ENCODE data around the gene BMF. TPM values are rescaled to one million over a fixed set of nuclear protein-coding genes. Genes with fewer than 3 reads are reported as not detected.

BMF gene
- 0.04 and 0.08 TPM in 2 replicates for total RNA-seq

GRCh38 chr15:40108855-40109735, at the start of gene BMF:
BMF (minus strand) TSS chr15:40108879; CDS start chr15:40106086, 2,793 bp downstream.

GRCh38 chr15:40038638-40039543, 69.8 kb downstream of the BMF start, which contains the start of gene SRP14:
SRP14 (minus strand) TSS chr15:40039181; CDS start chr15:40039116, 65 bp downstream.

Other genes with a start within 250 kb of the BMF start
- gene GPR176, start 188.6 kb downstream of the BMF start, total RNA-seq, result 17.5 and 25.3 TPM in 2 replicates
- gene EIF2AK4, start 174.8 kb downstream of the BMF start, total RNA-seq, result 59.4 and 64.5 TPM in 2 replicates
- gene SRP14, start 69.7 kb downstream of the BMF start, total RNA-seq, result 219 and 254 TPM in 2 replicates
- 9.1 and 30.6 TPM in 2 replicates for gene BUB1B, start 52.2 kb upstream of the BMF start, total RNA-seq
- gene PAK6, start 130.2 kb upstream of the BMF start, total RNA-seq, result 21.0 and 21.7 TPM in 2 replicates
- gene ANKRD63, start 174.2 kb upstream of the BMF start, total RNA-seq, result not detected in 2 replicates
- gene PLCB2, start 199.1 kb upstream of the BMF start, total RNA-seq, result 1.3 and 1.6 TPM in 2 replicates
- 14.7 and 15.4 TPM in 2 replicates for gene INAFM2, start 214.8 kb upstream of the BMF start, total RNA-seq
- 3.9 and 8.0 TPM in 2 replicates for gene CCDC9B, start 232.1 kb upstream of the BMF start, total RNA-seq
- gene PHGR1, start 242.2 kb upstream of the BMF start, total RNA-seq, result not detected in 2 replicates
- gene DISP2, start 249.3 kb upstream of the BMF start, total RNA-seq, result 0.94 and 1.4 TPM in 2 replicates